ENCODE data around the gene PANK1. TPM values are rescaled to one million over a fixed set of nuclear protein-coding genes. Genes with fewer than 3 reads are reported as not detected.
A peak's percentile ranks its signal among the peaks of the same experiment; 100 is the strongest.

The PANK1 gene
- total RNA-seq, 2 experiments from 2014 or later = 3.2 to 4.0 TPM

DNA sequence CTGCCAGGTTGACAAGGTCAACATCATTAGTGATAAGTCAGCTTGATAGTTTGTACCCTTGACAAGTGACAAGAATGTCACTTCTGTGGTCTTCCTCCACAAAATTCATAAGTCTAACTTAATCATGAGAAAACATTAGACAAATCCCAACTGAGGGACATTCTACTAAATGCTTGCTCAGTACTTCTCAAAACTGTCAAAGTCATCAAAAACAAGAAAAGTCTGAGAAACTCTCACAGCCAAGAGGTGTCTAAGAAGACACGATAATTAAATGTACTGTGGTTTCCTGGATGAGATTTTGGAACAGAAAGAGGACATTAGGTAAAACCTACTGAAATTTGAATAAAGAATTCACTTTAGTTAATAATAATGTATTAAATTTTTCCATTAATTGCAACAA lies 79.9 kb downstream of the PANK1 start:
- DNase-seq (no peak), ATAC-seq (no peak)
- no peaks in the 10 kb centered on the region for H3K36me3 Mint-ChIP-seq (ENCODE audit: low read depth)
- ChIA-PET CTCF (interaction anchor here (0.6 to 1.3 kb wide), 8 partner anchors 8 to 566 kb away, joined by 3 to 5 read pairs (median 3); no protein-coding TSS in a partner anchor), POLR2A (no interaction called here)
- no peaks in the 10 kb centered on the region for H3K9me3 Mint-ChIP-seq (ENCODE audit: low read depth)
- intact Hi-C loops (cut with DNase I, micrococcal nuclease) = loop anchor here in 1 of 2 experiments (10.0 kb wide), 1 partner anchor 530 kb away; no protein-coding TSS in a partner anchor
- H3K4me1 Mint-ChIP-seq = no peaks in the 10 kb centered on the region
- H3K27me3 Mint-ChIP-seq = peaks cover 6% of the 10 kb centered on the region
- no peak overlapping the region for H3K4me3 Mint-ChIP-seq
- H3K27ac Mint-ChIP-seq = no peak overlapping the region

- Mint-ChIP-seq H3K4me1 (no peaks in the 10 kb centered on the region), H3K27me3 (peaks cover 6% of the 10 kb centered on the region), H3K9me3 (ENCODE audit: low read depth) (no peaks in the 10 kb centered on the region), H3K4me3 (no peak overlapping the region), H3K36me3 (ENCODE audit: low read depth) (no peaks in the 10 kb centered on the region), H3K27ac (no peak overlapping the region)
- POLR2A ChIA-PET = no interaction called here
- ATAC-seq = peak; percentile 73
- intact Hi-C loops (cut with DNase I, micrococcal nuclease) = loop anchor here (1.0 to 10.0 kb wide), 3 partner anchors 138 to 529 kb away; no protein-coding TSS in a partner anchor
- CTCF ChIA-PET = interaction anchor here (0.8 to 1.3 kb wide), 7 partner anchors 9 to 534 kb away, joined by 3 to 5 read pairs (median 4); no protein-coding TSS in a partner anchor
- DNase-seq = no peak
Measured at GRCh38 chr10:89563861-89564478, 81.1 kb downstream of the PANK1 start.

GRCh38 chr10:89563311-89563710 lies 81.7 kb downstream of the PANK1 start:
- peaks cover 6% of the 10 kb centered on the region for H3K27me3 Mint-ChIP-seq
- no peaks in the 10 kb centered on the region for H3K9me3 Mint-ChIP-seq (ENCODE audit: low read depth)
- CTCF ChIA-PET = interaction anchor here (0.6 to 2.2 kb wide), 11 partner anchors 10 to 352 kb away, joined by 3 to 7 read pairs (median 3); no protein-coding TSS in a partner anchor
- no peak overlapping the region for H3K4me3 Mint-ChIP-seq
- H3K4me1 Mint-ChIP-seq = no peaks in the 10 kb centered on the region
- no peak for DNase-seq
- ATAC-seq = no peak
- intact Hi-C loops (cut with DNase I, micrococcal nuclease) = loop anchor here in 1 of 2 experiments (10.0 kb wide), 1 partner anchor 529 kb away; no protein-coding TSS in a partner anchor
- no peaks in the 10 kb centered on the region for H3K36me3 Mint-ChIP-seq (ENCODE audit: low read depth)
- POLR2A ChIA-PET = no interaction called here
- H3K27ac Mint-ChIP-seq = no peak overlapping the region

GRCh38 chr10:89556600-89556999 lies 88.4 kb downstream of the PANK1 start:
- CTCF ChIA-PET = interaction anchor here (0.5 to 1.6 kb wide), 3 partner anchors 22 to 615 kb away, joined by 3 read pairs; no protein-coding TSS in a partner anchor
- intact Hi-C loops (cut with DNase I, micrococcal nuclease) = no loop called here

GRCh38 chr10:89555688-89556445 lies 89.2 kb downstream of the PANK1 start:
- POLR2A ChIA-PET = no interaction called here
- Mint-ChIP-seq H3K4me1 (no peaks in the 10 kb centered on the region), H3K4me3 (no peak overlapping the region), H3K27me3 (peaks cover 4% of the 10 kb centered on the region), H3K27ac (no peak overlapping the region), H3K36me3 (ENCODE audit: low read depth) (no peaks in the 10 kb centered on the region), H3K9me3 (ENCODE audit: low read depth) (no peaks in the 10 kb centered on the region)
- CTCF ChIA-PET = interaction anchor here (0.8 to 1.6 kb wide), 2 partner anchors 88 to 153 kb away, joined by 3 read pairs; no protein-coding TSS in a partner anchor
- intact Hi-C loops (cut with DNase I, micrococcal nuclease) = no loop called here
- DNase-seq (no peak), ATAC-seq (no peak)

More at GRCh38 chr10:89556600-89556999, 88.4 kb downstream of the PANK1 start:
- no peak overlapping the region for H3K4me3 Mint-ChIP-seq
- ATAC-seq (no peak), DNase-seq (no peak)
- H3K27ac Mint-ChIP-seq = no peak overlapping the region
- peaks cover 2% of the 10 kb centered on the region for H3K27me3 Mint-ChIP-seq
- no peaks in the 10 kb centered on the region for H3K4me1 Mint-ChIP-seq
- no peaks in the 10 kb centered on the region for H3K9me3 Mint-ChIP-seq (ENCODE audit: low read depth)
- H3K36me3 Mint-ChIP-seq (ENCODE audit: low read depth) = no peaks in the 10 kb centered on the region
- POLR2A ChIA-PET = no interaction called here

GRCh38 chr10:89554433-89554832 lies 90.6 kb downstream of the PANK1 start:
- intact Hi-C loops (cut with DNase I, micrococcal nuclease) = no loop called here
- Mint-ChIP-seq H3K27ac (no peak overlapping the region), H3K4me1 (no peaks in the 10 kb centered on the region), H3K4me3 (no peak overlapping the region), H3K9me3 (ENCODE audit: low read depth) (no peaks in the 10 kb centered on the region), H3K27me3 (peaks cover 4% of the 10 kb centered on the region), H3K36me3 (ENCODE audit: low read depth) (no peaks in the 10 kb centered on the region)
- no peak for DNase-seq
- ChIA-PET POLR2A (no interaction called here), CTCF (interaction anchor here (0.6 to 0.9 kb wide), 2 partner anchors 8 to 140 kb away, joined by 4 to 5 read pairs; partner anchors contain the start of gene IFIT5)
- ATAC-seq = no peak

GRCh38 chr10:89553064-89553734 lies 91.8 kb downstream of the PANK1 start:
- intact Hi-C loops (cut with DNase I, micrococcal nuclease) = no loop called here
- Mint-ChIP-seq H3K27me3 (peaks cover 4% of the 10 kb centered on the region), H3K4me1 (no peaks in the 10 kb centered on the region), H3K27ac (no peak overlapping the region), H3K4me3 (no peak overlapping the region), H3K9me3 (ENCODE audit: low read depth) (no peaks in the 10 kb centered on the region), H3K36me3 (ENCODE audit: low read depth) (no peaks in the 10 kb centered on the region)
- DNase-seq (no peak), ATAC-seq (no peak)
- ChIA-PET POLR2A (no interaction called here), CTCF (interaction anchor here (1.2 kb wide), 2 partner anchors 10 to 14 kb away, joined by 3 read pairs; no protein-coding TSS in a partner anchor)

DNA sequence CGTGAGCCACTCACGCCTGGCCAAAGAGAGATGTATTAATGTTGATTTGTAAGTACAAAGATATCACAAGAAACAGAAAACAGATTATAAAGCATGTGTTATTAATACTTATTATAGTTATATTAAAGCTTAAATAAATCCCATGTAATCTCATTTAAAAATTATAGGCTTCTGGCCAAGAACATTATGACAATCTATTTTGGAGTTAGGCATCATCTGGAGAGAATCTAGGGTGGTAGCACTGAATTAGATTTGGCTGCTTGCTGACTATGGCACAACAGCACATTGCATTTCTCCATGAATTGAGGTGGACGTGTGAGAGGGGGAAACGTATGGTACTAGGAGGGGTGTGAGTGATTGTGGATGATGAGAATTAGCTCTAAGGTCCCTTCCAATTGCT lies 92.8 kb downstream of the PANK1 start:
- Mint-ChIP-seq H3K9me3 (ENCODE audit: low read depth) (no peaks in the 10 kb centered on the region), H3K27me3 (peaks cover 3% of the 10 kb centered on the region), H3K27ac (no peak overlapping the region), H3K36me3 (ENCODE audit: low read depth) (no peaks in the 10 kb centered on the region), H3K4me1 (no peaks in the 10 kb centered on the region), H3K4me3 (no peak overlapping the region)
- CTCF ChIA-PET = interaction anchor here (1.2 kb wide), 2 partner anchors 11 to 15 kb away, joined by 3 read pairs; no protein-coding TSS in a partner anchor
- POLR2A ChIA-PET = no interaction called here
- intact Hi-C loops (cut with DNase I, micrococcal nuclease) = no loop called here
- no peak for DNase-seq
- no peak for ATAC-seq

DNA sequence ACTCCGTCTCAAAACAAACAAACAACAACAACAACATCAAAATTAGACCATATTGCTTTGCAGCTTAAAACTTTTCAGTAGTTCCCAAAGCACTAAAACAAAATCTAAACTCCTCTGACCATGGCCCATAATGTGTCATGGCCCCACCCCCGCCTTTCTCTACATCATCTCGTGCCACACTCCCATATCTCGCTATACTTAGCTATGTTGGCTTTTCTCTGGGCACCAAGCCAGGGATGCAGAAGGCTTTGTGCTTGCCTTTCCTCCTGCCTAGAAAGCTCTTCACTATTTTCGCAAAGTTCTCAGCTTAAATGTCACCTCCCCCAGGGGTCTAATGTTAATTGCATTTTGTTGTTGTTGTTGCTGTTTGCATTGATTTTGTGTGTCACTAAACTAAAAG lies 94.5 kb downstream of the PANK1 start:
- no peaks in the 10 kb centered on the region for H3K4me1 Mint-ChIP-seq
- intact Hi-C loops (cut with DNase I, micrococcal nuclease) = no loop called here
- DNase-seq = no peak
- ChIA-PET POLR2A (no interaction called here), CTCF (no interaction called here)
- no peak for ATAC-seq
- H3K27me3 Mint-ChIP-seq = peaks cover 3% of the 10 kb centered on the region
- peaks cover 2% of the 10 kb centered on the region for H3K9me3 Mint-ChIP-seq (ENCODE audit: low read depth)
- no peak overlapping the region for H3K27ac Mint-ChIP-seq
- no peak overlapping the region for H3K4me3 Mint-ChIP-seq
- no peaks in the 10 kb centered on the region for H3K36me3 Mint-ChIP-seq (ENCODE audit: low read depth)

DNA sequence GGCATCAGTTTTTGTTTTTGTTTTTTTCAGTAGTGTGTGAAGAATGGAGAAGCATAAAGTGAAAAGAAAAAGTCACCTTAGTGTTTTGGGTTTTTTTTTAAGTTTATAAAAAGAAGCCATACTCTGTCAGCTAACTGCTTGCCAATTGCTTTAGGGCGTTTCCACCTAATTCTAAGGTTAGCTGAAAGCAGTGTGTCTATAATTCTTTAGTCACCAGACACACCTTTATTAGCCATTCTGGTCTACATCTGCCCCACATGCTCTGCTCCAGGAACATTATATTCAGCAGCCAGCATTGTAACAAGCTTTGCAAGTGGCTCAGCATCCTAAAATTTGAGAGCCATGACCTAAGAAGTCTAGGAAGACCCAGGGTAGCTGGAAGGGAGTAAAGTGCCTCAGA lies 95.5 kb downstream of the PANK1 start:
- Mint-ChIP-seq H3K36me3 (ENCODE audit: low read depth) (no peaks in the 10 kb centered on the region), H3K9me3 (ENCODE audit: low read depth) (peaks cover 2% of the 10 kb centered on the region), H3K27me3 (peaks cover 3% of the 10 kb centered on the region), H3K27ac (no peak overlapping the region), H3K4me1 (no peaks in the 10 kb centered on the region), H3K4me3 (no peak overlapping the region)
- intact Hi-C loops (cut with DNase I, micrococcal nuclease) = no loop called here
- ATAC-seq (no peak), DNase-seq (no peak)
- CTCF ChIA-PET = no interaction called here
- POLR2A ChIA-PET = no interaction called here

GRCh38 chr10:89548673-89549072 lies 96.4 kb downstream of the PANK1 start:
- Mint-ChIP-seq H3K4me1 (no peaks in the 10 kb centered on the region), H3K27me3 (peaks cover 3% of the 10 kb centered on the region), H3K4me3 (no peak overlapping the region), H3K9me3 (ENCODE audit: low read depth) (peaks cover 2% of the 10 kb centered on the region), H3K36me3 (ENCODE audit: low read depth) (no peaks in the 10 kb centered on the region), H3K27ac (no peak overlapping the region)
- no peak for ATAC-seq
- ChIA-PET POLR2A (no interaction called here), CTCF (no interaction called here)
- DNase-seq = no peak
- intact Hi-C loops (cut with DNase I, micrococcal nuclease) = no loop called here
